GM21723 (cell line): ENCODE data around the gene MTMR3.

Experiments used
- ATAC-seq: cut with Tn5 transposase; IDR thresholded peaks from one replicate; pipeline ENCODE4 v1.9.1; 2021; ENCODE audit warnings: mild to moderate bottlenecking, moderate library complexity; ENCODE audit not compliant: unreplicated experiment

MTMR3 gene

GRCh38 chr22:30023099-30023660 lies 140.2 kb downstream of the MTMR3 start:
- no peak for ATAC-seq

DNA sequence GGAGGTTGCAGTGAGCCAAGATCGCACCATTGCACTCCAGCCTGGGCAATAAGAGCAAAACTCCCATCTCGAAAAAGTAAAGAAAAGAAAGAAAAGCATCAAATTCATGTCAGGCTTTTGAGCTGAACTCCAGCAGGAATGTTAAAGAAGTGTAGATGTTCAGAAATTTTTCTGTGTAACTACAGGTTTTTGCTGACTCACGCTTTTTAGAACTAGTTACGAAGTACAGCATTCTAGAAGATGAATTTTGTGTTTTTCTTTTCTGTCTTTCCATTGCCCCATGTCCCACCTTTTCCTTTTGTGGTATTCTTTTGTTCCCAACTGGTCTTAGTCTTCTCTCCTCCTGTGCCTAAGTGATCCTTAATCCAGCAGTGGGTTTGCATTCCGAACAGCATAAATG lies 141.3 kb downstream of the MTMR3 start:
- ATAC-seq: no peak

DNA sequence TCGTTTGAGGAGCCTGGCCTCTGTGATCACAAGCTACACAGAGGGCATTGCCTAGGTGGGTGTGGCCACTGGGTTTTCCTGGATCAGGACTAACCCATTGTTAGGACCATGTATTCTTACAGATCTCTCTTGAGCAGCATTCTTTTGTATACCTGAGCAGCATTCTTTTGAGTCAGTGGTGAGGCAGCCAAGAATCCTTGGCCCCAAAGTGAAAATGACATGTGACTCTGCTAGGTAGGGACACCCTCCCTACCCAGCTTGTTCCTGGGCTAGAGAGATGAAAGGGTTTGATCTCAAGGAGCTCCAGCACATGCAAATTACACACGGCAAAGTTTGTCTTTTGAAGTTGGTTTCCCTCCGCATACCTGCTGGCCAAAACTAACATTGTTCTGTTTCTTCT lies 142.2 kb downstream of the MTMR3 start:
- no peak for ATAC-seq

DNA sequence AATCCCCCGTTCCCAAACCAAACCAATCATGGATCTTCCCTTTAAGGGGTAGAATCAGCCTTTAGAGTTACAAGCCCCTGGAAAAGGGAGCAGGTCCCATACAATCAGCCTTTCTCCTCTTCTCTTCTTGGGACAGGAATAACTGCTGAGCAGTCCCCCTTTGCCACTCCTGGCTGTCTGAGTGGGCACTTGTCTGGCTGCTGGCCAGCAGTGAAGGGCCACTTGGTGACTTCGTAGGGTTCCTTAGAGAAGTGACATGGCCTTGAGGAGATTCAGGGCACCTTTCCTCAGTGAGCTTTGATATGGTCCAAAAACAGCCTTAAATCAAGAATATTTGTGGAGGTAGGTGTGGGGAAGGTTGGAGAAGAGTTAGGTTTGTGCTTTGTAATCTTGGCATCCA lies 143.8 kb downstream of the MTMR3 start:
- ATAC-seq: no peak

GRCh38 chr22:30027169-30027568 lies 144.2 kb downstream of the MTMR3 start:
- ATAC-seq: no peak

- ATAC-seq: no peak
Measured at GRCh38 chr22:30027791-30028190, 144.8 kb downstream of the MTMR3 start.

DNA sequence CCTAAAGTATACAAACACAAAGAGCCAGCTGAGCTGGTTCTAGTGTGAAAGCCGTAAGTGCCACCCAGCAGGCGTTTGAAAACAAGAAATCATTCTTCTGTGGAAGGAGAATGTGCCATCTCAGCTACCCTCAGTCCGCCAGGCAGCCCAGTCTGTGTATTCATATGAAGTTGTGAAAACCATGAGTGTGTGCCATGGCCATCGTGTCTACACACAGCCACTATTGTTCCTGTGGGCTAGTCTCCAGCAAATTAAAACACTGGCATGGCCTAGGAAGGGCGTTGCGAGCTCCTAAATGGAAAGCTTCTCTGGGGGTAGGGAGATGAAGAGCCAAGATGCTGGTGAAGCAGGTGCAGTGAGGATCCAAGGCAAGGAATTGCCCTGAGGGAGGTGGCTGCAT lies 145.8 kb downstream of the MTMR3 start:
- no peak for ATAC-seq

DNA sequence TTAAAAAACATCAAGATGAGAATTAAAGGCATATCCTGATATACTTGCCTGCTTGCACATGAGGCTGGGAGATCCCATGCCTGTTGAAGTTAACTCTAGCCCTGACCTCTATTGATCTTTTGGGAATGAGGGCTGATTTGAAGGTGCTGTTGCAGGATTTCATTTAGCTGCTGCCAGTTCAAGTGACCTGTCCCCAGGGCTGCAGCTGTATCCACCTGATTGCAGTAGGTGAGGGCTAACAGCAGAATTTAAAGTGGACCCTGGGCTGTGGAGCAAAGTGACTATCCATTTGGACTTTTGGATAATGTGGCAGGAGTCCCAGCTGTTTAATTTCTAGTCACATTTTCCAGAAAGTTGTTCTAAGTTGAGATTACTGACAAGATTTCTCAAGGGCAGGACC lies 146.5 kb downstream of the MTMR3 start:
- no peak for ATAC-seq

GRCh38 chr22:30030329-30030728 lies 147.4 kb downstream of the MTMR3 start:
- ATAC-seq: no peak

DNA sequence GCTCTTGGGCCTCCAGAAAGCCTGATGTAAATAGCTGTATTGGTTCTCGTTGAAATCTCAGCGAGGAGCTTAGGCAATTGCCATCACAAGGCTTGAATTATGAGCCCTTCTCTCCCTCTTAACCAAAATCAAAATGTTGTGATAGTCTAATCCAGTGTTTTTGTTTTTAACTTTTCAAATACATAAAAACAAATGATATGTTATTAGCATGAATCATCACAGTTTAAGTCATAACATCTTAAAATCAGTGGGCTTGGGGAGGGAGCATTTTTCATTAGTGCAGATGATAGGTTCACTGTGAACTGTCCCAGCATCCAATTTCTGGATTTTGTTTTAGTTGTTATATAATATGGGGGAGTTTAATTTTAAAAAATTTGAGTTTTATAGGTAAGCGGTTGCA lies 148.4 kb downstream of the MTMR3 start:
- ATAC-seq: no peak

- ATAC-seq: no peak
Measured at GRCh38 chr22:30031764-30032455, 148.9 kb downstream of the MTMR3 start.

DNA sequence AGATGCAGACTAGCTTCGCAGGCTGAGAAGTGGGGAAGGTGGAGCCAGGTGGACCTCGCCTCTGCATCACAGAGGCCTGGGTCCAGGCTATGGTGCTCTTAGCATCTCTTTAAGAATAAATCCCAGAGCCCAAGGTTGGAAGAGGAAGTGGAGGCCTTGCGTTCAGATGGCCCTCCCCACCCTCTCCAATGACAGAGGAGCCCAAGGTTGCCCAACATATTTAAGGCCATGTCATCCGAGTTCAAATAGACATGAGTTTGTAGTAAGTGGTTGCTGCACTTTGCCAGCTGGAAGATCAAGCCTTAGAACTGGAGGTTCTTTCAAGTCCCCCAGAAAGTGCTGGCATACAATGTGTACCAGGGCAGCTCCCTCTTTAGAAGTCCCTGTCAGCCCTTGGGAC lies 150.2 kb downstream of the MTMR3 start:
- ATAC-seq: no peak

DNA sequence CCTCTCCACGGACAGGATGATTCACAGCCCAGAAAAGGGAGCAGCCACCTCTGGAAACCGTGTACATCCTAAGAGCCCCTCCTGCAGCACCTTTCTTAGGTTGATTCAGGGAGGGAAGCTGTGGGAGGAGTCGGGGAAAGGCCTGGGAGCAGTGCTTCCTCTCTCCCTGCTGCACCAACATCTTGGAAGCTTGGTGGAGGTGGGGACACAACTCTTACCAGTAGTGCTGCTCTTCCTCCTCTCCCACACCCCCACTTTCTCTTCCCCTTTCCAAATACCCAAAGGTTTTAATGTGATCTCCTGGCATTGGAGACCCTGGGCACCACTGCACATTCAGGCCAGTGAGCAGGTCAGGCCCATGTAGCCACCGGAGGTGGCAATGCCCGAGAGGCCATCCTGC lies 150.9 kb downstream of the MTMR3 start:
- ATAC-seq: no peak

GRCh38 chr22:30036656-30037055 lies 153.7 kb downstream of the MTMR3 start:
- ATAC-seq: no peak

DNA sequence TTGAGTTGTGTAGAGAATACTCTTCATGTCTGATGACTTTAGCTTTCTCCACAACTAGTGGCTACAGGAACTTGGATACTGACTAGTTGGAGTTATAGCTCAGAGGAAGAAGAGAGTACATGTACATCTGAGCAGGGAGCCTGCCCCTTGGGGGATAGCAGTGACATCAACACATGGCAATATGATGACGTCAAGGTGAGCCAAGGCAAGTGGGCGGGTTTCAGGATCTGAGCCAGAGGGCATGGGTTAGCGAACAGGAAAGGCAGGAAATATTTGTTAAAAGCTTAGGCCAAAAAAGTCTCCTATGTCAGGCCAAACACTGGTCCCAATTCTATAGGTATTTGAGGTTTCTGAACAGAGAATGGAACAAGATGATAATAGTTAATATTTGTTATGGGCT lies 155.2 kb downstream of the MTMR3 start:
- ATAC-seq: no peak

DNA sequence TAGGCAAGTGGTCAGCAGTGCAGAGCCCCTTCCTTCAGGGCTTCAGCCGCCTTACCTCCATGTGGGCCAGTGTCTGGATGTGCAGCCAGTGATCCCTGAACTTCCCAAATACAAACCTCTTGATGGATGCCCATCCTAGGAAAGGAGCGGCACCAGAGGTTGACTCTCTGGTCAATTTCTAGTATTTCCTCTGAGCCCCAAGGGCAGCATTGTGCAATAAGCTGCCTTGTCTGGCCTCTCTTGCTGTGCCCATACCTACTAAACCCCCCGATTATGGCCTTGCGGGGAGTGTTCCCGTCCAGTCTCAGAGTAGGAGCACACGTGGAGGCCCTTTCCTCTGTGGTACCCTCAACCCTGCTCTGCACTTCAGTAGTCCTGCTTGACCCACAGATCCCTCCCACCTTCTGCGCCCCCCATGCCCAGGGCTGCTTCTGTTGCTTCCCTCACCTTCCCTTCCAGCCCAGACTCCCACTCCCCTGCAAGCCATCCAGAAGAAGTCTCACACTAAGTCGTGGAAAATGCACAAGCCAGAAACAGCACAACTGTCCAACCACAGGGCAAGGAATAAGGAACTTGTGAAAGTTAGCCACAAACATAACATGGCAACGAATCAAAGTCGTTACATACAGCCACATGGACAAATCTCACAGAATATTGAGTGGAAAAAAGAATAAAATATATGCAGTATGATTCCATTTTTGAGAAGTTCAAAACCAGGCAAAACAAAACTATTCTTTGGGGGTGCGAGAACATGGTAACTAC lies 157.7 kb downstream of the MTMR3 start:
- no peak for ATAC-seq

DNA sequence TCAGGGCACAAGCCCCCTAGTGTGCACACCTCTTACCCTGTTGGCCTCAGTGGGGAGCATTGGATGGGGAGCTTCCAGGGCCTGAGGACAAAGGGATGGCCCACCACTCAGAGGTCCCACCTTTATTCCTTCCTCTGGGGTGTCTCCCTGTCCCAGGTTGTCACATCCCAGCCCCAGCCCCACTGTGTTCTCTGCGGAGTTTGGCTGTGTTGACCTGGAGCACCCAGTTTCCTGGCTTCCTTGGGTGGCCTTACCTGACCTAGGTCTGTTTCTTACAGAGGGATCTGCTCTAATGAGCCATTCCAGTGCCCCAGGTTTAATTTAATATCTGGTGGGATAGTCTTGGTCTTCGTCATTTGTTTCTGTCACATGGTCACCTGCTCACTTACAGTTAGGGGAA lies 158.5 kb downstream of the MTMR3 start:
- ATAC-seq: no peak

DNA sequence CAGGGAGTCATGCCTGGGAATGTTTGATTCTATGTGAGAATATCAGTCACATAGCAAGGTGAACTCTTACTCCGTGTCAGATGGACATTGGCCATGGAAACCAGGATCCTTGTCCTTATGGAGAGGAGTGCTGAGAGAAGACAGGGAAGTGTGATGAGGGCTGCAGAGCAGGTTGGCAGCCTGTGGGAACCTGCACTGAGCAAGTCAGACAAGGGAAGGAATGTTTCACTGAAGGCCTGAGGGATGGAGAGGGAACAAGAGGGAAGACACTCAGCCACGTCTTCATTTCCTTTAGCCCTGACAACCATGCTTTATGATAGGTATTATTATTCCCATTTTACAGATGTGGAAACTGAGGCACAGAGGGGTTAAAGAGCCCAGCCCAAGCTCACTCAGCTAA lies 158.9 kb downstream of the MTMR3 start:
- ATAC-seq: no peak

DNA sequence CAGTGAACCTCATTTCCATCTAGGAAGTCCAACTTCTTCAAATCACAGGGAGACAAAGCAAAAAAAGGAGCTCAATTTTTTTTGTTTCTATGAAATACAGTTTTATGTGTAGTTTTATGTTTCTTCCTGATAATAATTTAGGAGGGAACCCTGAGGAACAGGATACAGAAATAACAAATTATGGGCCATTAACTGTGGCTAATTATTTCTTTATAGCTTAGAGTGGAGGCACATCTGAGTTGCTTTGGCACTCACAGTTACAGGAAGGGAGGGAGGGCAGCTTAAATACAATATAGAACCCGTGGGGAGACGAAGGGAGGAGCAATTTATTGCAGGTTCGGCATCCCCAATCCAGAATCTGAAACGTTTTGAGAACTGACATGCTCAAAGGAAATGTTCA lies 160.2 kb downstream of the MTMR3 start:
- ATAC-seq: no peak

GRCh38 chr22:30044369-30044768 lies 161.4 kb downstream of the MTMR3 start:
- no peak for ATAC-seq

DNA sequence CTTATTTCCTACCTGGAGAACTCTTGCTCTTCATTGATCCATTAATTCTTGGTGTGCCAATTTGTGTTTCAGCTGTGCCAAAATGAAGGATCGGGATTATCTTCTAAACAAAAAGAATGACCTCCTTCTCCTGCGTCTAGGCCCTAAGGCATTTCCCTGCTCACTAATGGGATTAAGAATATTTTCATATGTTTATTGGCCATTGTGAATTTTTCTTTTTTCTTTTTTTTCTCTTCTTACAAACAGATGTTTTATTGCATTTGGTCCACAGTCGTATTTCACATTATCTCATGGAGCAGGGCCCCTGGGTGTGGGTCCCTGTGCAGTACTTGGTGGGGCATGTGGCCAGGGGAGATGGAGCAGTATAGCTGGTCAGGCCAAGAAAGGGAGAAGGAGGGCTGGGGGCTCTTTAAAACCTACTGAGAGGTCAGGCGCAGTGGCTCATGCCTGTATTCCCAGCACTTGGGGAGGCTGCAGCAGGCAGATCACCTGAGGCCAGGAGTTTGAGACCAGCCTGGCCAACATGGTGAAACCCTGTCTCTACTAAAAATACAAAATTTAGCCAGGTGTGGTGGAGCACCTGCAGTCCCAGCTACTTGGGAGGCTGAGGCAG lies 162.0 kb downstream of the MTMR3 start:
- ATAC-seq: no peak

DNA sequence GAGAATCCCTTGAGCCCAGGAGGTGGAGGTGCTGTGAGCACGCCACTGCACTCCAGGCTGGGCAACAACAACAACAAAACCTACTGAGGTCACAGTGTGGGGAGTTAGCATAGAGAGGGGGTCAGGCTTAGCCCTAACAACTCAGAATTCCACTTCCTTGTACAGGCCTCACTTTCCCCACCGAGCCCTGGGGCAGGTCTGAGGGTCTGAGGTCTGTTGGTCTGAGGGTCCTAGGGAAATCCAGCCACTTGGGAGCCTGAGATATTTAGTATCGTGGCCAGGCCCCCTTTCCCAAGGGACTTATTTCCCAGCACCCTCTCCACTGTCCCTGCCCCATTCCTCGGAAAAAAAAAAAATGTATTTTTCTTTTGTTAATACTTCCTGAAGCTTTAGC lies 162.5 kb downstream of the MTMR3 start:
- no peak for ATAC-seq
